K562 (cell line): ENCODE results near the gene MATN1. TPM values are rescaled to one million over a fixed set of nuclear protein-coding genes. Genes with fewer than 3 reads are reported as not detected.
A peak's percentile ranks its signal among the peaks of the same experiment; 100 is the strongest.

Experiments
- CBX8 ChIP-seq: fragments of 200-600 bp; sonication (generic); IDR thresholded peaks from 2 replicates; pipeline ENCODE4 v1.6.1; 2012; ENCODE audit warnings: borderline replicate concordance, mixed run types, low read depth, mild to moderate bottlenecking, moderate library complexity, mixed read lengths, low read length, control low read depth, inconsistent platforms; ENCODE audit not compliant: poor library complexity, severe bottlenecking; ENCODE audit errors: extremely low read depth
- DEAF1 ChIP-seq: fragments of 450-650 bp; formaldehyde crosslinking; IDR thresholded peaks from 2 replicates; pipeline ENCODE4 v1.4.0; 2020; ENCODE audit warnings: mild to moderate bottlenecking, moderate library complexity
- FOXP4 ChIP-seq: sonication (generic); formaldehyde crosslinking; IDR thresholded peaks from 2 replicates; pipeline ENCODE4 v1.8.0; 2022; ENCODE audit warnings: mild to moderate bottlenecking, missing genetic modification reagents, borderline replicate concordance
- HDAC3 ChIP-seq: fragments of 450-650 bp; IDR thresholded peaks from 2 replicates; pipeline ENCODE4 v1.6.1; 2018; ENCODE audit warnings: borderline replicate concordance, mild to moderate bottlenecking, moderate library complexity; ENCODE audit not compliant: partially characterized antibody
- HDAC6 ChIP-seq: IDR thresholded peaks from 2 replicates; pipeline ENCODE4 v1.6.1; 2012; ENCODE audit warnings: low read depth, mild to moderate bottlenecking, control low read depth, inconsistent platforms, low read length, moderate library complexity
- HDAC8 ChIP-seq: fragments of 450-650 bp; IDR thresholded peaks from 2 replicates; pipeline ENCODE4 v1.6.1; 2016; ENCODE audit warnings: mild to moderate bottlenecking, missing genetic modification characterization, moderate library complexity, missing compliant biosample characterization
- HDGF ChIP-seq: fragments of 450-650 bp; IDR thresholded peaks from 2 replicates; pipeline ENCODE4 v1.6.1; 2016
- MBD2 ChIP-seq: sonication (generic); IDR thresholded peaks from 2 replicates; pipeline ENCODE4 v1.6.1; 2016; ENCODE audit warnings: low read depth, borderline replicate concordance
- PCBP1 ChIP-seq: fragments of 200-400 bp; formaldehyde crosslinking; IDR thresholded peaks from 2 replicates; pipeline ENCODE4 v1.6.1; 2018; ENCODE audit warnings: mild to moderate bottlenecking, low read depth, low read length; ENCODE audit not compliant: poor library complexity, severe bottlenecking
- POLR2B ChIP-seq: fragments of 450-650 bp; IDR thresholded peaks from 2 replicates; pipeline ENCODE4 v1.6.1; 2018; ENCODE audit warnings: low read depth; ENCODE audit not compliant: partially characterized antibody
- POLR2G ChIP-seq: fragments of 200-400 bp; formaldehyde crosslinking; IDR thresholded peaks from 2 replicates; pipeline ENCODE4 v1.6.1; 2017; ENCODE audit warnings: low read depth, mild to moderate bottlenecking, antibody characterized with exemption, low read length, moderate library complexity
- SIX5 ChIP-seq, 2 experiments: IDR thresholded peaks; 2 replicates each; pipeline ENCODE4 v1.6.1; 2011; ENCODE audit warnings: low read length in 2 of 2, borderline replicate concordance in 1 of 2, low read depth in 1 of 2, mild to moderate bottlenecking in 1 of 2, moderate library complexity in 1 of 2; ENCODE audit not compliant: insufficient read depth in 1 of 2
- TEAD2 ChIP-seq: fragments of 450-650 bp; IDR thresholded peaks from 2 replicates; pipeline ENCODE4 v1.6.1; 2016; ENCODE audit warnings: missing genetic modification characterization, control low read depth, missing compliant biosample characterization
- ZNF217 ChIP-seq: sonication (generic); formaldehyde crosslinking; IDR thresholded peaks from 2 replicates; pipeline ENCODE4 v1.8.0; 2022; ENCODE audit warnings: mild to moderate bottlenecking, missing genetic modification reagents
- ZNF3 ChIP-seq: fragments of 250-450 bp; sonication (Bioruptor Pico); IDR thresholded peaks from 2 replicates; pipeline ENCODE4 v1.5.0; 2021; ENCODE audit warnings: mild to moderate bottlenecking, moderate library complexity
- ZNF445 ChIP-seq: fragments of 250-450 bp; sonication (Bioruptor Pico); IDR thresholded peaks from 2 replicates; pipeline ENCODE4 v1.4.0; 2020; ENCODE audit warnings: low read depth, mild to moderate bottlenecking, moderate library complexity
- ZNF785 ChIP-seq: fragments of 250-450 bp; sonication (Bioruptor Pico); IDR thresholded peaks from 2 replicates; pipeline ENCODE4 v1.4.0; 2020; ENCODE audit warnings: mild to moderate bottlenecking
- polyA plus RNA-seq, 8 experiments: library from polyadenylated mRNA; depleted of rRNA in 4 of 8; stranded (reverse) in 5 of 8; unstranded in 3 of 8; fragments of >200 nt; fragmentation: Nextera tagmentation in 2 of 8; fragmentation: Illumina TruSeq in 1 of 8; extraction: Ambion mirVana in 2 of 8; extraction: Trizol in 1 of 8; gene quantifications; 2 replicates each; pipeline versions ENCODE4 v1.2.1 to v1.2.3, GENCODE V29; 2011 to 2014; ENCODE audit warnings: inconsistent platforms in 1 of 8, missing spikeins in 1 of 8
- total RNA-seq, 7 experiments: library from RNA; depleted of rRNA in 6 of 7; stranded (reverse); fragments of >200 nt in 6 of 7; fragmentation: Illumina TruSeq in 2 of 7; extraction: Trizol in 2 of 7; gene quantifications; 2 replicates each; pipeline versions ENCODE4 v1.2.1 to v1.2.3, GENCODE V29; 2011 to 2021; ENCODE audit warnings: low replicate concordance in 1 of 7
- TF ChIP-seq, protein P1 (sequence below): fragments of 250-450 bp; sonication (Bioruptor Pico); IDR thresholded peaks from 2 replicates; pipeline ENCODE4 v1.5.0; 2021; ENCODE audit warnings: mild to moderate bottlenecking, moderate library complexity
- TF ChIP-seq, protein P2 (sequence below): fragments of 450-650 bp; IDR thresholded peaks from 2 replicates; pipeline ENCODE4 v1.6.1; 2016; ENCODE audit warnings: mild to moderate bottlenecking

Gene MATN1
- total and polyA plus RNA-seq, 9 of the 15 experiments (the other 6 are each of a cell fraction or from before 2014, with no cell fraction given): 0.10 to 2.3 (median 1.2) TPM

DNA sequence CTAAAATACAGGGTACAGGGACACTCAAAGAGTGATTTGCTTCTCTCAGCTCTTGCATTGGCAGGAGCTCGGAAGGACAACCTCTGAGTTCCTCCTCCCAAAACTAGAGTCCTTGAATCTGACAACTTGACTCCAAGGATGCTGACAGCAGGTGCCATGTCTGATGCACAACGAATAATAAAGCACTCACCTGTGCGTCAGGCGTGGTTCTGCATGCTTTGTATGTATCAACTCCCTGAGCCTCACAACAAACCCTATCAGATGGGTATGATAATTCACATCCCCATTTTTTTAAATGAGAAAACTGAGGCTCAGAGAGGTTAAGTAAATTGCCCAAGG is 32.8 kb upstream of the MATN1 start (continued):
- TF ChIP-seq, protein P1, sequence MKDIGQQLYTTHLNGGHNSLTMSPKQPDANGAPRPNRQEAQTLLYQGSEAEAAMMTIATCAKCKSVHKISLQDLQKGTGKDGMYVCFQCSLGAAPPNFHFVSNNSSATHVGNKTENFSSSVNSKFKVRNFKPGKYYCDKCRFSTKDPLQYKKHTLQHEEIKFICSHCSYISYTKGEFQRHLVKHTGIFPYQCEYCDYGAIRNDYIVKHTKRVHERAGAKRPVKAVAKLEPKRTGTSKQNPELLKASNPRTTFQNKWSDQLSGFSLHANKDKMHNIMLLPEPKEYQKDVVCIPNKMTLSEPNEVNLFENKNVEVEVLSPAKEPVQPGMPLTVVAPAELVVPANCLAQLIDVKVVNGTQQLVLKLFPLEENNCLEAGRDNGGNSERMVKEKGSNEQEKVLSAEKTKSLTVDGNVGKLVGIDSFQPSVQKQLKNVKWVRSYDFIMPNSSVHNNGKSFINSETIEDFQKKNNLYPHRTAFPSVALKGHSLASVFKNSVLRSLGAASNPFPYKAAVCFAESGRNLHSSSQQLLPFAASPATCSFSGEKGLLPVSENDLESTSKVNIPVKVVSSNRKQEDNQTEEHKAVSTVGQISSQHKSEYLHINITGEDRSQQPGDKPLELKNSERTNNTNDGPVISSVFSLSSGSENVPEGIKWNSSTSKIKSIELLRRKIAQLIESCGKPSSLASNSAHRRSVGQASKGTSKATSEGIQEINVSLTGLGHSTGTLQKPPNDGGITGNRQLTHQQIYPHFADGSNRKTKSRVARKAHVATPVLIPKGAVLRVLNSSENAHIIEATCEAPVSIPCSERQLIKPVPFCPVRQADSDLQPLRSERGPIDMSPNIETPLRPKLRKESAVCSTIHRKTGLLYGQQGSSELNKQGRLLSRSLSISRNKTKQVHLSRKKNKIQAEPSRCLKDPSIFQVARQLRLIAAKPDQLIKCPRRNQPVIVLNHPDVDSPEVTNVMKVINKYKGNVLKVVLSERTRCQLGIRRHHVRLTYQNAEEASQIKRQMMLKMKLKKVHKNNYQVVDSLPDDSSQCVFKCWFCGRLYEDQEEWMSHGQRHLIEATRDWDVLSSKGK (CRISPR knock-in tag): no peak
- TF ChIP-seq POLR2B (no peak), HDGF (0 out of 2 replicates have a peak, but pooled peaks have one; percentile 11), ZNF217 (CRISPR knock-in tag) (no peak), ZNF3 (CRISPR knock-in tag) (no peak), ZNF445 (CRISPR knock-in tag) (no peak), FOXP4 (CRISPR knock-in tag) (no peak), PCBP1 (no peak), POLR2G (no peak), HDAC8 (no peak), SIX5 (IDR thresholded peaks at IDR 0.05; ENCODE audit: borderline replicate concordance in 1 of 2, insufficient read depth in 1 of 2, low read depth in 1 of 2, low read length in 2 of 2) (no peak), HDAC6 (no peak), HDAC3 (no peak), DEAF1 (CRISPR knock-in tag) (no peak), TEAD2 (tag) (no peak), CBX8 (no peak), MBD2 (peak; percentile 6; the same call in 1 of the 2 replicates), ZNF785 (no peak)
- TF ChIP-seq, protein P2, sequence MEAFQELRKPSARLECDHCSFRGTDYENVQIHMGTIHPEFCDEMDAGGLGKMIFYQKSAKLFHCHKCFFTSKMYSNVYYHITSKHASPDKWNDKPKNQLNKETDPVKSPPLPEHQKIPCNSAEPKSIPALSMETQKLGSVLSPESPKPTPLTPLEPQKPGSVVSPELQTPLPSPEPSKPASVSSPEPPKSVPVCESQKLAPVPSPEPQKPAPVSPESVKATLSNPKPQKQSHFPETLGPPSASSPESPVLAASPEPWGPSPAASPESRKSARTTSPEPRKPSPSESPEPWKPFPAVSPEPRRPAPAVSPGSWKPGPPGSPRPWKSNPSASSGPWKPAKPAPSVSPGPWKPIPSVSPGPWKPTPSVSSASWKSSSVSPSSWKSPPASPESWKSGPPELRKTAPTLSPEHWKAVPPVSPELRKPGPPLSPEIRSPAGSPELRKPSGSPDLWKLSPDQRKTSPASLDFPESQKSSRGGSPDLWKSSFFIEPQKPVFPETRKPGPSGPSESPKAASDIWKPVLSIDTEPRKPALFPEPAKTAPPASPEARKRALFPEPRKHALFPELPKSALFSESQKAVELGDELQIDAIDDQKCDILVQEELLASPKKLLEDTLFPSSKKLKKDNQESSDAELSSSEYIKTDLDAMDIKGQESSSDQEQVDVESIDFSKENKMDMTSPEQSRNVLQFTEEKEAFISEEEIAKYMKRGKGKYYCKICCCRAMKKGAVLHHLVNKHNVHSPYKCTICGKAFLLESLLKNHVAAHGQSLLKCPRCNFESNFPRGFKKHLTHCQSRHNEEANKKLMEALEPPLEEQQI: no peak
